T-helper 17 cell (primary cell): ENCODE data around the gene EFCAB12. TPM values are rescaled to one million over a fixed set of nuclear protein-coding genes. Genes with fewer than 3 reads are reported as not detected.

Experiments used
- ATAC-seq: fragments of 150-1000 bp; cut with Tn5 transposase; 2 replicates; pipeline ENCODE4 v1.10.0; 2021; ENCODE audit warnings: mild to moderate bottlenecking, moderate library complexity
- DNase-seq, 3 donors: peaks; one replicate each; pipeline versions ENCODE4 v3.0.0 to v3.0.0-alpha.2; 2020 to 2021
- H3K9me3 ChIP-seq: one replicate; pipeline ENCODE4 v1.7.0; 2013; ENCODE audit warnings: low read length, mild to moderate bottlenecking; ENCODE audit not compliant: control insufficient read depth, poor library complexity, severe bottlenecking
- H3K27ac Mint-ChIP-seq: one replicate; pipeline ENCODE4 v1.8.0; 2022; ENCODE audit warnings: mild to moderate bottlenecking, moderate library complexity, mixed read lengths
- H3K27me3 Mint-ChIP-seq: one replicate; pipeline ENCODE4 v1.8.0; 2022; ENCODE audit warnings: mixed read lengths
- H3K36me3 Mint-ChIP-seq: one replicate; pipeline ENCODE4 v1.8.0; 2022; ENCODE audit warnings: low read depth, mixed read lengths
- H3K4me1 Mint-ChIP-seq: one replicate; pipeline ENCODE4 v1.8.0; 2022; ENCODE audit warnings: mild to moderate bottlenecking, mixed read lengths
- H3K4me3 Mint-ChIP-seq: one replicate; pipeline ENCODE4 v1.8.0; 2022; ENCODE audit warnings: mild to moderate bottlenecking, moderate library complexity, mixed read lengths
- total RNA-seq, 4 donors: library from RNA in 2 of 4; stranded (reverse) in 2 of 4; gene quantifications; one replicate each; pipeline ENCODE4 v1.2.3 and lab custom pipeline; 2022 to 2026

Gene EFCAB12
- total RNA-seq (1 to 10 TPM; 2.3 to 5.2 TPM), total RNA-seq (lab: John Stamatoyannopoulos, UW) (1.2 to 2.2 reads per million in 2 donors)

GRCh38 chr3:129428376-129429079 lies at the start of gene EFCAB12:
Gene EFCAB12 (minus strand): TSS chr3:129428636. CDS start chr3:129428488, 148 bp downstream.
- DNase-seq (peak; percentile 85 to 87 (median 86)), ATAC-seq (peak; percentile 97)
- peak within 1 kb of the TSS; percentile 85 for H3K4me3 Mint-ChIP-seq
- no peaks in the 10 kb centered on the region for H3K9me3 ChIP-seq
- H3K27ac Mint-ChIP-seq: peak within 1 kb of the TSS; percentile 83
- H3K36me3 Mint-ChIP-seq: no peaks in the 10 kb centered on the region
- H3K27me3 Mint-ChIP-seq: no peaks in the 10 kb centered on the region
- peaks cover 26% of the 10 kb centered on the region for H3K4me1 Mint-ChIP-seq

- ATAC-seq: no peak
- no peak for DNase-seq
- H3K36me3 Mint-ChIP-seq: peaks cover 8% of the 10 kb centered on the region
- H3K4me1 Mint-ChIP-seq: peaks cover 13% of the 10 kb centered on the region
- H3K4me3 Mint-ChIP-seq: no peak overlapping the region
- H3K9me3 ChIP-seq: no peaks in the 10 kb centered on the region
- no peak overlapping the region for H3K27ac Mint-ChIP-seq
- no peaks in the 10 kb centered on the region for H3K27me3 Mint-ChIP-seq
These were observed 48.1 kb upstream of the EFCAB12 start for GRCh38 chr3:129476586-129476985.

- H3K36me3 Mint-ChIP-seq: peaks cover 8% of the 10 kb centered on the region
- ATAC-seq (no peak), DNase-seq (no peak)
- H3K4me1 Mint-ChIP-seq: peaks cover 8% of the 10 kb centered on the region
- H3K27ac Mint-ChIP-seq: no peak overlapping the region
- H3K27me3 Mint-ChIP-seq: no peaks in the 10 kb centered on the region
- H3K9me3 ChIP-seq: no peaks in the 10 kb centered on the region
- H3K4me3 Mint-ChIP-seq: no peak overlapping the region
These were observed 47.4 kb upstream of the EFCAB12 start for GRCh38 chr3:129475863-129476262.

GRCh38 chr3:129474984-129475804 lies 46.8 kb upstream of the EFCAB12 start:
- Mint-ChIP-seq H3K36me3 (peaks cover 8% of the 10 kb centered on the region), H3K27me3 (no peaks in the 10 kb centered on the region), H3K27ac (no peak overlapping the region), H3K4me1 (peaks cover 8% of the 10 kb centered on the region), H3K4me3 (no peak overlapping the region)
- ATAC-seq (no peak), DNase-seq (no peak)
- no peaks in the 10 kb centered on the region for H3K9me3 ChIP-seq

- Mint-ChIP-seq H3K27ac (no peak overlapping the region), H3K4me1 (peaks cover 10% of the 10 kb centered on the region)
These were observed 45.3 kb upstream of the EFCAB12 start for GRCh38 chr3:129473769-129474152.

GRCh38 chr3:129473067-129473768 lies 44.8 kb upstream of the EFCAB12 start:
- H3K4me3 Mint-ChIP-seq: no peak overlapping the region
- H3K27me3 Mint-ChIP-seq: no peaks in the 10 kb centered on the region
- peaks cover 11% of the 10 kb centered on the region for H3K36me3 Mint-ChIP-seq
- DNase-seq: no peak
- no peak for ATAC-seq
- H3K27ac Mint-ChIP-seq: no peak overlapping the region
- H3K9me3 ChIP-seq: no peaks in the 10 kb centered on the region
- H3K4me1 Mint-ChIP-seq: peaks cover 10% of the 10 kb centered on the region

More at GRCh38 chr3:129473769-129474152, 45.3 kb upstream of the EFCAB12 start:
- Mint-ChIP-seq H3K36me3 (peaks cover 11% of the 10 kb centered on the region), H3K27me3 (no peaks in the 10 kb centered on the region), H3K4me3 (no peak overlapping the region)
- no peaks in the 10 kb centered on the region for H3K9me3 ChIP-seq
- DNase-seq (no peak), ATAC-seq (no peak)

GRCh38 chr3:129470861-129471260 lies 42.4 kb upstream of the EFCAB12 start:
- no peak overlapping the region for H3K27ac Mint-ChIP-seq
- no peak for DNase-seq
- no peak for ATAC-seq

GRCh38 chr3:129469026-129469425 lies 40.6 kb upstream of the EFCAB12 start:
- no peaks in the 10 kb centered on the region for H3K27me3 Mint-ChIP-seq
- peak overlapping the region; percentile 34 for H3K27ac Mint-ChIP-seq
- no peaks in the 10 kb centered on the region for H3K9me3 ChIP-seq
- peaks cover 10% of the 10 kb centered on the region for H3K4me1 Mint-ChIP-seq
- peak; percentile 54 for ATAC-seq
- DNase-seq: no peak
- no peak overlapping the region for H3K4me3 Mint-ChIP-seq
- H3K36me3 Mint-ChIP-seq: peaks cover 8% of the 10 kb centered on the region

More at GRCh38 chr3:129470861-129471260, 42.4 kb upstream of the EFCAB12 start:
- peaks cover 8% of the 10 kb centered on the region for H3K36me3 Mint-ChIP-seq
- H3K27me3 Mint-ChIP-seq: no peaks in the 10 kb centered on the region
- peaks cover 10% of the 10 kb centered on the region for H3K4me1 Mint-ChIP-seq
- H3K4me3 Mint-ChIP-seq: no peak overlapping the region
- H3K9me3 ChIP-seq: no peaks in the 10 kb centered on the region

GRCh38 chr3:129467932-129468331 lies 39.5 kb upstream of the EFCAB12 start:
- H3K4me3 Mint-ChIP-seq: no peak overlapping the region
- H3K36me3 Mint-ChIP-seq: peaks cover 11% of the 10 kb centered on the region
- no peak for ATAC-seq
- H3K9me3 ChIP-seq: no peaks in the 10 kb centered on the region
- no peak for DNase-seq
- H3K4me1 Mint-ChIP-seq: peaks cover 13% of the 10 kb centered on the region
- H3K27me3 Mint-ChIP-seq: no peaks in the 10 kb centered on the region
- peak overlapping the region; percentile 34 for H3K27ac Mint-ChIP-seq

- Mint-ChIP-seq H3K27ac (no peak overlapping the region), H3K36me3 (peaks cover 6% of the 10 kb centered on the region), H3K27me3 (no peaks in the 10 kb centered on the region), H3K4me3 (no peak overlapping the region), H3K4me1 (peaks cover 7% of the 10 kb centered on the region)
- ATAC-seq (no peak), DNase-seq (no peak)
- no peaks in the 10 kb centered on the region for H3K9me3 ChIP-seq
These were observed 35.3 kb upstream of the EFCAB12 start for GRCh38 chr3:129463716-129464115.

- Mint-ChIP-seq H3K36me3 (peaks cover 6% of the 10 kb centered on the region), H3K27me3 (no peaks in the 10 kb centered on the region), H3K4me1 (peaks cover 7% of the 10 kb centered on the region), H3K4me3 (no peak overlapping the region), H3K27ac (no peak overlapping the region)
- H3K9me3 ChIP-seq: no peaks in the 10 kb centered on the region
- DNase-seq: no peak
- ATAC-seq: no peak
These were observed 34.7 kb upstream of the EFCAB12 start for GRCh38 chr3:129463094-129463493.

GRCh38 chr3:129462361-129462968 lies 34.0 kb upstream of the EFCAB12 start:
- Mint-ChIP-seq H3K36me3 (peaks cover 6% of the 10 kb centered on the region), H3K27ac (no peak overlapping the region), H3K4me1 (peaks cover 7% of the 10 kb centered on the region), H3K27me3 (no peaks in the 10 kb centered on the region), H3K4me3 (no peak overlapping the region)
- ATAC-seq (no peak), DNase-seq (no peak)
- no peaks in the 10 kb centered on the region for H3K9me3 ChIP-seq
